B cell (primary cell): Measurements from ENCODE around the gene CXCL6. TPM values are rescaled to one million over a fixed set of nuclear protein-coding genes. Genes with fewer than 3 reads are reported as not detected.

Source experiments
- ATAC-seq: fragments of 200-7000 bp; cut with Tn5 transposase; one replicate; pipeline ENCODE4 v1.10.0; 2021; ENCODE audit warnings: low read depth, mild to moderate bottlenecking, moderate number of reproducible peaks, moderate library complexity
- CTCF ChIA-PET: fragments of 350-600 bp; sonication (Branson Sonifier 250); formaldehyde crosslinking; loops from one replicate; lab custom pipeline; 2021; ENCODE audit warnings: antibody characterized with exemption, inconsistent platforms; lab: Charles Lee
- POLR2A ChIA-PET: fragments of 350-600 bp; sonication (Branson Sonifier 250); formaldehyde crosslinking; loops from one replicate; lab custom pipeline; 2021; ENCODE audit warnings: antibody characterized with exemption; lab: Charles Lee
- DNase-seq: peaks from one replicate; pipeline ENCODE4 v3.0.0; 2013
- H2AFZ ChIP-seq: 2 replicates; pipeline ENCODE4 v1.6.1; 2012; ENCODE audit warnings: mild to moderate bottlenecking, low read depth, low read length; ENCODE audit not compliant: insufficient read depth, poor library complexity, severe bottlenecking
- H3K27ac ChIP-seq, 2 donors: 1 replicate in 1 of 2; 2 replicates in 1 of 2; pipeline ENCODE4 v1.5.1; 2012 to 2013; ENCODE audit warnings: low read length in 2 of 2, mild to moderate bottlenecking in 2 of 2, moderate library complexity in 1 of 2
- H3K27me3 ChIP-seq, 4 experiments: fragments of 200-600 bp in 1 of 4; sonication (generic) in 1 of 4; replicated peaks in 1 of 4; 1 replicate in 2 of 4; 2 replicates in 2 of 4; pipeline versions ENCODE4 v1.6.1 to v1.7.0; 2013 to 2016; ENCODE audit warnings: low read length in 3 of 4, mild to moderate bottlenecking in 2 of 4, mixed read lengths in 1 of 4, moderate library complexity in 1 of 4; ENCODE audit not compliant: insufficient read depth in 4 of 4, control insufficient read depth in 3 of 4; ENCODE audit errors: control extremely low read depth in 1 of 4
- H3K36me3 ChIP-seq, 2 experiments: replicated peaks in 1 of 2; 1 replicate in 1 of 2; 2 replicates in 1 of 2; pipeline versions ENCODE4 v1.6.1 to v1.7.1; 2013; ENCODE audit warnings: low read length in 1 of 2; ENCODE audit not compliant: insufficient read depth in 2 of 2, control insufficient read depth in 1 of 2; ENCODE audit errors: control extremely low read depth in 1 of 2, extremely low read depth in 1 of 2
- H3K4me1 ChIP-seq, 2 donors: fragments of 200-600 bp in 1 of 2; sonication (generic) in 1 of 2; 1 replicate in 1 of 2; 2 replicates in 1 of 2; pipeline versions ENCODE4 v1.5.1 to v1.6.1; 2013 to 2017; ENCODE audit warnings: low read length in 2 of 2; ENCODE audit not compliant: control insufficient read depth in 2 of 2, insufficient read depth in 2 of 2
- H3K4me2 ChIP-seq: replicated peaks from 2 replicates; pipeline ENCODE3; 2012; ENCODE audit warnings: mild to moderate bottlenecking, low read depth, low read length; ENCODE audit not compliant: poor library complexity, severe bottlenecking
- H3K4me3 ChIP-seq, 5 experiments: fragments of 200-600 bp in 1 of 5; sonication (generic) in 1 of 5; 1 replicate in 3 of 5; 2 replicates in 2 of 5; pipeline versions ENCODE4 v1.5.1 to v1.7.0; 2011 to 2016; ENCODE audit warnings: low read length in 4 of 5, mild to moderate bottlenecking in 4 of 5, low read depth in 2 of 5, control low read depth in 1 of 5, moderate library complexity in 1 of 5; ENCODE audit not compliant: insufficient read depth in 1 of 5; ENCODE audit errors: control extremely low read depth in 1 of 5, extremely low read depth in 1 of 5
- H3K79me2 ChIP-seq: fragments of 200-600 bp; sonication (generic); one replicate; pipeline ENCODE4 v1.6.0; 2016; ENCODE audit warnings: low read length; ENCODE audit not compliant: control insufficient read depth, insufficient read depth
- H3K9ac ChIP-seq: fragments of 200-600 bp; sonication (generic); 2 replicates; pipeline ENCODE4 v1.6.1; 2017; ENCODE audit warnings: mild to moderate bottlenecking, low read length, moderate library complexity
- H3K9me3 ChIP-seq, 3 donors: one replicate each; pipeline versions ENCODE4 v1.6.1 to v1.7.1; 2013; ENCODE audit warnings: low read length in 2 of 3; ENCODE audit not compliant: control insufficient read depth in 2 of 3, insufficient read depth in 1 of 3; ENCODE audit errors: control extremely low read depth in 1 of 3
- H4K20me1 ChIP-seq: 2 replicates; pipeline ENCODE4 v1.6.0; 2012; ENCODE audit warnings: mild to moderate bottlenecking, low read length; ENCODE audit not compliant: insufficient read depth, control insufficient read depth, poor library complexity, severe bottlenecking
- H3K27ac Mint-ChIP-seq: one replicate; pipeline ENCODE4 v1.8.0; 2021; ENCODE audit warnings: mixed read lengths
- H3K27me3 Mint-ChIP-seq: one replicate; pipeline ENCODE4 v1.8.0; 2021; ENCODE audit warnings: mixed read lengths
- H3K4me1 Mint-ChIP-seq: one replicate; pipeline ENCODE4 v1.8.0; 2021; ENCODE audit warnings: mixed read lengths
- H3K4me3 Mint-ChIP-seq: one replicate; pipeline ENCODE4 v1.8.0; 2021; ENCODE audit warnings: mixed read lengths
- H3K9me3 Mint-ChIP-seq: one replicate; pipeline ENCODE4 v1.8.0; 2022; ENCODE audit warnings: mixed read lengths; ENCODE audit not compliant: insufficient read depth
- EZH2 ChIP-seq: IDR thresholded peaks from 2 replicates; pipeline ENCODE4 v1.6.1; 2012; ENCODE audit warnings: borderline replicate concordance, low read depth, mild to moderate bottlenecking, moderate library complexity, low read length; ENCODE audit not compliant: insufficient read depth, poor library complexity, severe bottlenecking
- WGBS: methylation state at CpG from one replicate; pipeline ENCODE4 v1.1.5; 2013; ENCODE audit warnings: missing lambda C conversion rate; ENCODE audit not compliant: insufficient coverage; 5-methylcytosine and 5-hydroxymethylcytosine counted together
- intact Hi-C: fragments of 100-400 bp; cut with micrococcal nuclease; formaldehyde crosslinking; loops from one replicate; pipeline ENCODE4 v1.10.0; 2022
- polyA plus RNA-seq: library from polyadenylated mRNA; depleted of rRNA; stranded (reverse); fragments of >200 nt; gene quantifications from 2 replicates; pipeline ENCODE4 v1.2.3, GENCODE V29; 2012
- total RNA-seq, 2 donors: library from RNA; stranded (reverse); fragments of 120-200 nt in 1 of 2; gene quantifications; 1 replicate in 1 of 2; 2 replicates in 1 of 2; pipeline versions ENCODE4 v1.2.3 to v1.2.4, GENCODE V29; 2013 to 2022
- TF ChIP-seq, protein P1 (sequence below): fragments of 200-600 bp; IDR thresholded peaks from one replicate; pipeline ENCODE4 v1.8.0; 2022; ENCODE audit warnings: antibody characterized with exemption, mild to moderate bottlenecking

The CXCL6 gene
- total and polyA plus RNA-seq, 2 donors (not counting 1 experiment from before 2014, with no cell fraction given), result not detected

DNA sequence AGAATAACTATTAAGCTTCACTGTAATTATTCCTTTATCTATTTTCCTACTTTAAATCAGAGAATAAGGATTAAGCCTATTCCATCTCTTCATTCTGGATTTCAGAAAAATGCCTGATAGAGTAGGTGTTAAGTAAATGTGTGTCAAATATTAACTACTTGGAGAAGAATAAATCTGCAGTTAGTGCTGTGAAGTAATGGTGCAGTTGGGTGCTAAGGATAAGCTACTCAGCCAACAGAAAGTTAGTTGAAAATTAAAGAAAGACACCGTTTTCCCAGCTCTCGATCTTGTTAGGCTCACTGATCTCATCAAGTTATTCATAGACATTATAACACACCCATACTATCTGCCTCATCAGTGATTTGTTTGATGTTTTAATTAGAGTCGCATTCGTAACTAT is 23.7 kb downstream of the CXCL6 start:
- Histone ChIP-seq H3K36me3 (no peaks in the 10 kb centered on the region), H3K4me2 (no peak overlapping the region), H3K4me1 (no peaks in the 10 kb centered on the region), H2AFZ (no peak overlapping the region), H3K27me3 (peaks cover 0 to 3% (median 0%) of the 10 kb centered on the region in 4 experiments), H3K79me2 (no peaks in the 10 kb centered on the region), H3K9me3 (no peaks in the 10 kb centered on the region), H3K9ac (no peak overlapping the region), H3K4me3 (no peak overlapping the region), H4K20me1 (no peaks in the 10 kb centered on the region), H3K27ac (no peak overlapping the region)
- POLR2A ChIA-PET, result no interaction called here
- no peak overlapping the region for H3K27ac Mint-ChIP-seq
- TF ChIP-seq, protein P1, sequence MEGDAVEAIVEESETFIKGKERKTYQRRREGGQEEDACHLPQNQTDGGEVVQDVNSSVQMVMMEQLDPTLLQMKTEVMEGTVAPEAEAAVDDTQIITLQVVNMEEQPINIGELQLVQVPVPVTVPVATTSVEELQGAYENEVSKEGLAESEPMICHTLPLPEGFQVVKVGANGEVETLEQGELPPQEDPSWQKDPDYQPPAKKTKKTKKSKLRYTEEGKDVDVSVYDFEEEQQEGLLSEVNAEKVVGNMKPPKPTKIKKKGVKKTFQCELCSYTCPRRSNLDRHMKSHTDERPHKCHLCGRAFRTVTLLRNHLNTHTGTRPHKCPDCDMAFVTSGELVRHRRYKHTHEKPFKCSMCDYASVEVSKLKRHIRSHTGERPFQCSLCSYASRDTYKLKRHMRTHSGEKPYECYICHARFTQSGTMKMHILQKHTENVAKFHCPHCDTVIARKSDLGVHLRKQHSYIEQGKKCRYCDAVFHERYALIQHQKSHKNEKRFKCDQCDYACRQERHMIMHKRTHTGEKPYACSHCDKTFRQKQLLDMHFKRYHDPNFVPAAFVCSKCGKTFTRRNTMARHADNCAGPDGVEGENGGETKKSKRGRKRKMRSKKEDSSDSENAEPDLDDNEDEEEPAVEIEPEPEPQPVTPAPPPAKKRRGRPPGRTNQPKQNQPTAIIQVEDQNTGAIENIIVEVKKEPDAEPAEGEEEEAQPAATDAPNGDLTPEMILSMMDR, result no peak
- TF ChIP-seq EZH2, result no peak
- ATAC-seq (no peak), DNase-seq (no peak)
- H3K9me3 Mint-ChIP-seq, result no peaks in the 10 kb centered on the region
- no CpG with 5 or more reads among the region's 4 CpGs for WGBS
- no peak overlapping the region for H3K4me3 Mint-ChIP-seq
- intact Hi-C loops, result no loop called here
- CTCF ChIA-PET, result no interaction called here
- H3K27me3 Mint-ChIP-seq, result peaks cover 7% of the 10 kb centered on the region
- H3K4me1 Mint-ChIP-seq, result no peaks in the 10 kb centered on the region

DNA sequence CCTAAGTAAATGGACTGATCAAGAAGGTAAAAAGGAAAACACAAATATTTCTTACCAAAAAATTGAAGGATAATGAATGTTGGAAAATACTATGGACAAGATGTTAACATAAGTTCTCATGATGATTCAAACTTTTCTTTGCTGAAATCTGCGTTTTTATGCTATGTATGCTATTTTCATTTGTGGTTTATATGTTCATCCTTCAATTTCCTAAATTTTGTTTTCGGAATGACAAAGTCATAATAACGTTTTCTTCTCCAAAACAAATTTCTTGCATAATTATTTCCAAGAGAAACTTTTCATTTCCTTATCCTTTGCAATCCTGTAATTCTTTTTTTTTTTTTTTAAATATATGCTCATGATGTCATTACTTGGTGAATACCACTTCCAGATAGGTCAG is 24.4 kb downstream of the CXCL6 start:
- Histone ChIP-seq H3K4me3 (no peak overlapping the region), H3K27me3 (peaks cover 0 to 3% (median 0%) of the 10 kb centered on the region in 4 experiments), H3K9ac (no peak overlapping the region), H3K79me2 (no peaks in the 10 kb centered on the region), H3K4me2 (no peak overlapping the region), H3K27ac (no peak overlapping the region), H3K36me3 (no peaks in the 10 kb centered on the region), H4K20me1 (no peaks in the 10 kb centered on the region), H3K4me1 (no peaks in the 10 kb centered on the region), H2AFZ (no peak overlapping the region), H3K9me3 (no peaks in the 10 kb centered on the region)
- no peaks in the 10 kb centered on the region for H3K9me3 Mint-ChIP-seq
- H3K27ac Mint-ChIP-seq, result no peak overlapping the region
- H3K4me1 Mint-ChIP-seq, result no peaks in the 10 kb centered on the region
- DNase-seq (no peak), ATAC-seq (no peak)
- intact Hi-C loops, result no loop called here
- no peak for TF ChIP-seq EZH2
- TF ChIP-seq, protein P1, result no peak
- ChIA-PET POLR2A (no interaction called here), CTCF (no interaction called here)
- whole genome bisulfite sequencing, result no CpG with 5 or more reads among the region's 3 CpGs
- H3K27me3 Mint-ChIP-seq, result peaks cover 7% of the 10 kb centered on the region
- no peak overlapping the region for H3K4me3 Mint-ChIP-seq
